PC-9 (cell line): ENCODE measurements around the gene UBE2L3. TPM values are rescaled to one million over a fixed set of nuclear protein-coding genes. Genes with fewer than 3 reads are reported as not detected.
A peak's percentile ranks its signal among the peaks of the same experiment; 100 is the strongest.

Experiments used
- BruUV-seq: library from RNA; stranded (reverse); fragments of 400-500 nt; replicated peaks from 2 replicates; lab custom pipeline; 2021; lab: Mats Ljungman, UMichigan
- CTCF ChIA-PET: fragments of 300-600 bp; sonication (Branson Sonifier 250); formaldehyde crosslinking; loops from one replicate; lab custom pipeline; 2022; ENCODE audit warnings: antibody characterized with exemption; lab: Charles Lee
- POLR2A ChIA-PET: fragments of 300-600 bp; sonication (Branson Sonifier 250); formaldehyde crosslinking; loops from one replicate; lab custom pipeline; 2022; ENCODE audit warnings: antibody characterized with exemption; ENCODE audit not compliant: unreplicated experiment; lab: Charles Lee
- DNase-seq, 2 experiments: peaks; one replicate each; pipeline versions ENCODE4 v3.0.0 to v3.0.0-alpha.2; 2015 to 2022; ENCODE audit warnings: mixed read lengths in 1 of 2
- H2AFZ ChIP-seq: fragments of 200-600 bp; sonication (generic); 2 replicates; pipeline ENCODE4 v1.8.1; 2017; ENCODE audit warnings: antibody characterized with exemption
- H3F3A ChIP-seq: fragments of 200-600 bp; sonication (generic); 2 replicates; pipeline ENCODE4 v1.8.1; 2017; ENCODE audit warnings: antibody characterized with exemption, mild to moderate bottlenecking, low read depth; ENCODE audit not compliant: insufficient read depth
- H3K27ac ChIP-seq: fragments of 200-600 bp; sonication (generic); 2 replicates; pipeline ENCODE4 v1.6.1; 2016; ENCODE audit warnings: mixed run types
- H3K27me3 ChIP-seq: fragments of 200-600 bp; sonication (generic); 2 replicates; pipeline ENCODE4 v1.6.1; 2016; ENCODE audit warnings: low read depth, mixed run types; ENCODE audit not compliant: insufficient read depth
- H3K36me3 ChIP-seq: fragments of 200-600 bp; sonication (generic); 2 replicates; pipeline ENCODE4 v1.6.1; 2016; ENCODE audit warnings: low read depth, mixed run types
- H3K4me1 ChIP-seq: fragments of 200-600 bp; sonication (generic); replicated peaks from 2 replicates; pipeline ENCODE4 v1.6.1; 2016; ENCODE audit warnings: mixed run types; ENCODE audit not compliant: insufficient read depth
- H3K4me2 ChIP-seq: fragments of 200-600 bp; sonication (generic); 2 replicates; pipeline ENCODE4 v1.6.1; 2017; ENCODE audit warnings: mixed run types
- H3K4me3 ChIP-seq: fragments of 200-600 bp; sonication (generic); 2 replicates; pipeline ENCODE4 v1.6.1; 2016; ENCODE audit warnings: mixed run types
- H3K79me2 ChIP-seq: fragments of 200-600 bp; sonication (generic); 2 replicates; pipeline ENCODE4 v1.6.1; 2017; ENCODE audit warnings: low read depth, mixed run types
- H3K9me2 ChIP-seq: fragments of 200-600 bp; sonication (generic); 2 replicates; pipeline ENCODE4 v1.8.1; 2017; ENCODE audit warnings: mild to moderate bottlenecking; ENCODE audit not compliant: insufficient read depth
- H3K9me3 ChIP-seq: fragments of 200-600 bp; sonication (generic); 2 replicates; pipeline ENCODE4 v1.8.1; 2016; ENCODE audit warnings: low read depth; ENCODE audit not compliant: insufficient read depth
- H4K20me1 ChIP-seq: fragments of 200-600 bp; sonication (generic); 2 replicates; pipeline ENCODE4 v1.8.1; 2017; ENCODE audit not compliant: insufficient read depth
- CTCF ChIP-seq: fragments of 200-600 bp; sonication (generic); conservative IDR thresholded peaks from 2 replicates; pipeline ENCODE4 v1.6.1; 2017; ENCODE audit warnings: mixed run types, antibody characterized with exemption, mild to moderate bottlenecking, moderate library complexity
- EZH2 ChIP-seq: fragments of 200-600 bp; sonication (generic); IDR thresholded peaks from 2 replicates; pipeline ENCODE4 v1.8.0; 2017; ENCODE audit warnings: antibody characterized with exemption, low read depth
- intact Hi-C: fragments of 100-400 bp; cut with micrococcal nuclease; formaldehyde crosslinking; loops from one replicate; pipeline ENCODE4 v1.10.0; 2022; ENCODE audit not compliant: unreplicated experiment
- total RNA-seq: library from RNA; stranded (reverse); gene quantifications from 2 replicates; pipeline ENCODE4 v1.2.3, GENCODE V29; 2021

UBE2L3 gene
- total RNA-seq, 1 experiment from 2014 or later, result 55.8 TPM

DNA sequence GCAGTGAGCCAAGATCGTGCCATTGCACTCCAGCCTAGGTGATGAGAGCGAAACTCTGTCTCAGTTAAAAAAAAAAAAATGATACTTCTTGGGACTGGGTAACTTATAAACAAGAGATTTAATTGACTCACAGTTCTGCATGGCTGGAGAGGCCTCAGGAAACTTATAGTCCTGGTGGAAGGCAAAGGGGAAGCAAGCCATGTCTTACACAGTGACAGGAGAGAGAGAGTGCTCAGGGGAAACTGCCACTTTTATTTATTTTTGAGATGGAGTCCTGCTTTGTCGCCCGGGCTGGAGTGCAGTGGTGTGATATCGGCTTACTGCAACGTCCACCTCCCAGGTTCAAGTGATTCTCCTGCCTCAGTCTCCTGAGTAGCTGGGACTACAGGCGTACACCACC is 82.8 kb downstream of the UBE2L3 start:
- H3K27me3 ChIP-seq, result no peaks in the 10 kb centered on the region
- H3K4me1 ChIP-seq, result 0 out of 2 replicates have a peak, but pooled peaks cover 4% of the 10 kb centered on the region
- no peaks in the 10 kb centered on the region for H3K36me3 ChIP-seq
- H3K4me3 ChIP-seq, result no peak overlapping the region
- no peaks in the 10 kb centered on the region for H3K79me2 ChIP-seq
- H3F3A ChIP-seq, result no peaks in the 10 kb centered on the region; the same call in 1 of the 2 replicates
- H2AFZ ChIP-seq, result no peak overlapping the region
- BruUV-seq, result no TSS peak
- no peaks in the 10 kb centered on the region for H3K9me3 ChIP-seq
- ChIA-PET POLR2A (no interaction called here), CTCF (no interaction called here)
- TF ChIP-seq CTCF (no peak), EZH2 (no peak)
- intact Hi-C loops, result no loop called here
- no peak for DNase-seq
- H4K20me1 ChIP-seq, result no peaks in the 10 kb centered on the region; the same call in 1 of the 2 replicates
- H3K9me2 ChIP-seq, result no peaks in the 10 kb centered on the region
- H3K27ac ChIP-seq, result no peak overlapping the region
- H3K4me2 ChIP-seq, result no peak overlapping the region

DNA sequence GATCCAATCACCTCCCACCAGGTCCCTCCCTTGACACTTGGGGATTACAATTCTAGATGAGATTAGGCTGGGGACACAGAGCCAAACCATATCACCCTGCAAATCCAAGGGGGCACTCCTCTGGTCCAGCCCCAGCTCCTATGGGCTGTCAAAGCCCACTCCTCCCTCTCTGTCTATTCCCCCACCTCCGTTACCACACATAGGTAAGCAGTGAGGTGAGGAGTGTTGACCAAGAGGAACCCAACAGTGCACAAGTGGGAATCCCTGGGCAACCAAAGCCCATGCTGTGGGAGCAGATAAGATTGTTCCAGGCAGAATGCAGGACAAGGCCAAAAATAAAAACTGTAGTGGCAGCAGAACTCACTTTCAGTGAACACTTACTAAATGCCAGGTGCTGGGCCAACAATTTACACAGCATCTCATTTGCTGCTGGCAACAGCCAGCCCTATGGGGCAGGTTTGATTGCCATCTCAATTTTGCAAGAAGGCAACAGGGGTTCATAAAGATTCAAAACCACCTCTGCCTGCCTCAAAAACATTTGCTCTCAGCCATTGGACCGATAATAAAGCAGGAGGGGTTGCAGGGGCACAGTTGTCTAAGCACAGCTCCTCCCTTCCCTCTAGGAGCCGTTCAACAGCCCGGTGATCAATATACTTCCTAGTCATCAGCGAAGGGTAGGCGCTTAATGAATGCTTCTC is 83.5 kb downstream of the UBE2L3 start:
- H3K36me3 ChIP-seq, result no peaks in the 10 kb centered on the region
- ChIA-PET CTCF (no interaction called here), POLR2A (no interaction called here)
- TF ChIP-seq CTCF (no peak), EZH2 (no peak)
- BruUV-seq, result no TSS peak
- no peak overlapping the region for H2AFZ ChIP-seq
- DNase-seq, result no peak
- H3K79me2 ChIP-seq, result no peaks in the 10 kb centered on the region
- peak overlapping the region; percentile 92 for H3K4me2 ChIP-seq
- no peaks in the 10 kb centered on the region for H3K9me2 ChIP-seq
- H4K20me1 ChIP-seq, result no peaks in the 10 kb centered on the region; the same call in 1 of the 2 replicates
- H3K27ac ChIP-seq, result no peak overlapping the region
- intact Hi-C loops, result no loop called here
- no peak overlapping the region; the same call in 1 of the 2 replicates for H3K4me3 ChIP-seq
- no peaks in the 10 kb centered on the region for H3K27me3 ChIP-seq
- no peaks in the 10 kb centered on the region for H3K9me3 ChIP-seq
- 0 out of 2 replicates have a peak, but pooled peaks cover 4% of the 10 kb centered on the region for H3K4me1 ChIP-seq
- H3F3A ChIP-seq, result peaks cover under 1% of the 10 kb centered on the region; the same call in 1 of the 2 replicates

- CTCF ChIA-PET, result no interaction called here
- intact Hi-C loops, result no loop called here
- BruUV-seq, result no TSS peak
Observed at GRCh38 chr22:21651521-21652009, 84.1 kb downstream of the UBE2L3 start.

More at GRCh38 chr22:21651521-21652009, 84.1 kb downstream of the UBE2L3 start:
- TF ChIP-seq CTCF, result no peak
- no peak for TF ChIP-seq EZH2
- Histone ChIP-seq H3K4me3 (peak overlapping the region; percentile 56), H2AFZ (peak overlapping the region; percentile 87; the same call in 1 of the 2 replicates), H3K9me2 (no peaks in the 10 kb centered on the region), H3K27me3 (no peaks in the 10 kb centered on the region), H4K20me1 (no peaks in the 10 kb centered on the region; the same call in 1 of the 2 replicates), H3K4me1 (0 out of 2 replicates have a peak, but pooled peaks cover 5% of the 10 kb centered on the region), H3K27ac (no peak overlapping the region), H3F3A (peaks cover 6% of the 10 kb centered on the region; the same call in 1 of the 2 replicates), H3K9me3 (no peaks in the 10 kb centered on the region), H3K36me3 (no peaks in the 10 kb centered on the region), H3K79me2 (no peaks in the 10 kb centered on the region), H3K4me2 (peak overlapping the region; percentile 92)
- POLR2A ChIA-PET, result no interaction called here
- DNase-seq, result no peak
